CD4-positive, alpha-beta T cell treated with Interleukin-4 for 1 hour (primary cell): ENCODE data around the gene TLK2.
"Not testable (repeated sequence)": the region's sequence is repeated elsewhere in the genome, so short reads cannot be mapped to it uniquely, and the experiment has no call there.

ENCODE experiments used
- DNase-seq, 2 donors: peaks; one replicate each; pipeline ENCODE4 v3.0.0-alpha.2; 2020 to 2022

The TLK2 gene

GRCh38 chr17:62611292-62611691 is 132.7 kb downstream of the TLK2 start:
- peak in 1 of 2 donors; percentile 30 for DNase-seq

- peak in 1 of 2 donors; percentile 31 for DNase-seq
Observed at GRCh38 chr17:62611728-62612127, 133.1 kb downstream of the TLK2 start.

- DNase-seq = not testable (repeated sequence)
Observed at GRCh38 chr17:62612289-62612688, 133.7 kb downstream of the TLK2 start.

GRCh38 chr17:62613095-62613494 is 134.5 kb downstream of the TLK2 start:
- DNase-seq = not testable (repeated sequence)

GRCh38 chr17:62614142-62614541 is 135.5 kb downstream of the TLK2 start:
- DNase-seq = no peak

GRCh38 chr17:62615503-62615902 is 136.9 kb downstream of the TLK2 start:
- no peak for DNase-seq

- no peak for DNase-seq
Observed at GRCh38 chr17:62616993-62617893, 138.6 kb downstream of the TLK2 start.

- DNase-seq = no peak
Observed at GRCh38 chr17:62617894-62618472, 139.4 kb downstream of the TLK2 start.

GRCh38 chr17:62618647-62619416 is 140.2 kb downstream of the TLK2 start:
- DNase-seq = no peak

- DNase-seq = no peak
Observed at GRCh38 chr17:62619417-62620155, 141.0 kb downstream of the TLK2 start.

GRCh38 chr17:62621223-62621622 is 142.6 kb downstream of the TLK2 start:
- no peak for DNase-seq

GRCh38 chr17:62625184-62625869 is 146.7 kb downstream of the TLK2 start:
- no peak for DNase-seq

GRCh38 chr17:62625870-62626200 is 147.2 kb downstream of the TLK2 start:
- no peak for DNase-seq

GRCh38 chr17:62626719-62627218 is 148.1 kb downstream of the TLK2 start:
- no peak for DNase-seq

- peak in 1 of 2 donors; percentile 18 for DNase-seq
Observed at GRCh38 chr17:62627219-62627903, 148.7 kb downstream of the TLK2 start, which contains the start of gene MRC2. MRC2 (plus strand) TSS chr17:62627670; CDS start chr17:62627803, 133 bp downstream.

- DNase-seq = peak in 1 of 2 donors; percentile 15
Observed at GRCh38 chr17:62627904-62628633, 149.4 kb downstream of the TLK2 start.

- DNase-seq = no peak
Observed at GRCh38 chr17:62628831-62629555, 150.4 kb downstream of the TLK2 start.

- no peak for DNase-seq
Observed at GRCh38 chr17:62629556-62630364, 151.1 kb downstream of the TLK2 start.
